ENCODE measurements around the gene TLE5.

- TF ChIP-seq EZH2phosphoT487 (conservative IDR thresholded peaks at IDR 0.05; ENCODE audit: low read length) (no peak), CTCF (IDR thresholded peaks at IDR 0.05; ENCODE audit: insufficient read depth, low read length, poor library complexity, severe bottlenecking) (no peak)
Measured at GRCh38 chr19:3041761-3042620, 20.3 kb downstream of the TLE5 start.

Measured in SU-DHL-6 (cell line).